HT-29 (cell line): ENCODE results near the gene KRT78. TPM values are rescaled to one million over a fixed set of nuclear protein-coding genes. Genes with fewer than 3 reads are reported as not detected.

Experiments used
- DNase-seq: peaks from one replicate; pipeline ENCODE4 v3.0.0-alpha.2; 2015; ENCODE audit warnings: low spot score
- total RNA-seq: library from RNA; depleted of rRNA; stranded (reverse); fragments of >200 nt; shearing (Covaris generic); gene quantifications from 2 replicates; pipeline ENCODE4 v1.2.3, GENCODE V29; 2014

The KRT78 gene
- total RNA-seq, 1 experiment from 2014 or later: not detected

- DNase-seq: no peak
Measured at GRCh38 chr12:52826611-52827498, 21.9 kb downstream of the KRT78 start.

DNA sequence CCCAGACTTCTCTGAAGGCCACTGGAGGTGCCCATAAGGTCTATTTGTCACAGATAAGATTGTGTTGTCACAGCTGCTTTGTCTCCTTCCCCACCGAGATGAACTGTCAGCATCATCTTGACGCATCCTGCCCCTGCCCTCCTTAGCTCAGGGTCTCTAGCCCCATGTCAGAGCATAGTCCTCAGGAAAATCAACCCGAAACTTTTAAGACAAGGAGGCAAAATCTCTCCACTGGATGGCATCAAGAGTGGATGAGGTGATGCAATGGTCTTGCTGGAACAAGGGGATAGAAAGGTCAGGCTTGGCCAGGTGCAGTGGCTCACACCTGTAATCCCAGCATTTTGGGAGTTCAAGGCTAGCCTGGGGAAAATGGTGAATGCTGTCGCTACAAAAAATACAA lies 22.8 kb downstream of the KRT78 start:
- DNase-seq: no peak

DNA sequence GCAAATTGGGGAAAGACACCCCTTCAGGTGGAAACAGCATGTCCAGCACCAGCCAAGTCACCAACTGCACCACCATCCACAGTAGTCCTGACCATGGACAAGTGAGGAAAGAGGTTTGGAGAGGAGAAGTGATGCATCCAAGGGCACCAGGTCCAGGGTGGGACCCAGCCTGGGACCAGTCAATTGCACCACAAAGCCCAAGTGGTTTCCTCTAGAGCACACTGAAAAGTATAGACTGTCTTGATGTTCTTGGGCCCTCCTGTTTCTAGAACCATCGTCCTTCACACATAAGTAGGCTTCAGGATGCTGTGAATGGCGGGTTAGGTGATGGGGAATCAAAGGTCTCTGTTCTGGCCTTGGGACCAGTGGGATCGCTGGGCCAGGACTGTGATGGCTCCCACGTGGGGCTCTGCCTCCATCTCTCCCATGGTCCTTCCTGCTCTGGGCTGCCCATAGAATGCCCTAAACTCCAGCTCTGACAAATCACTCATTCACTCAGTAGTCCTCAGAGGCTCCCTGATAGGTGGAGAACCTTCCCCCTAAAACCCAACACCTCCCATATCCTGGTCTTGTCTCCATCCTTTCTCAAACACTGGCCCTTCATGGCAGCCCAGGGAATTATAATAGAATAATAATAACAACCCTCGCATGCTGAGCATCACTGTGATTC lies 23.9 kb downstream of the KRT78 start:
- DNase-seq: no peak

GRCh38 chr12:52823761-52824450 lies 24.9 kb downstream of the KRT78 start:
- DNase-seq: no peak

GRCh38 chr12:52822771-52823510 lies 25.9 kb downstream of the KRT78 start:
- DNase-seq: no peak

DNA sequence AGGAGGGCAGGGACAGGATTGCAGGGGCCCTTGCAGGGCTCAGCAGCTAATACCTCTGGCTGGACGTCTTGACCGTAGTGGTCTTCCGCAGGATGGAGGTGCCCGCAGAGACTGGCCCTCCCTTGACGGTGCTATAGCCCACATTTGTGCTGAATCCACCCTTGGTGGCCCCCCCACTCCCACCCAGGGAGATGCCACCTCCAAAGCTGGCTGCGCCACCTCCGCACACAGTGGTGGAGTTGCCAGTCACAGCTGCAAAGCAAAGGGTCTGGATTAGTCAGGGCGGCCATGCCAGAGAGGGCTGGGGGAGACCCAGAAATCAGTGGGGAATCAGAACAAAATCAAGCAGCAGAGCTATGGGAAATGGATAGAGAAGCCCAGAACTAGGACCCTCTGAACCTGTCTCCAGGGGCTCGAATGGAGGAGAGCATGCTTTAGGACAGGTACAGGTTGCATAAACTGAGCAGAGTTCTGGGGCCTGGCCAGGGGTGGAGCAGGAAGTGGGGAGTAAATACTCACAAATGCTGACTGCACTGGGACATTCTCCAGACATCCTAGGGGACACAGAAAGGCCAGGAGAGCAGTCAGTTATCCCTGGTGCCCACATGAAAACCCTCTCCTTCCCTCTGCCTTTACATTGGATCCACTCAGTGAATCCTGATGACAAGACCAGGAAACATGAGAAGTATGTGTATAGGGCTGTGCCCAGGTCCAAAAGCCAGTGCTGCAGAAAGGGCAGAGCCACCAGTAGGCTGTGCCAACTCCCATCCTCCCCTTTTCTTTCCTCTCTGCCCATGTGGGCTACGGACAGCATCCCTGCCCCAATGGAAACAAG lies 26.8 kb downstream of the KRT78 start:
- peak; percentile 65 for DNase-seq

DNA sequence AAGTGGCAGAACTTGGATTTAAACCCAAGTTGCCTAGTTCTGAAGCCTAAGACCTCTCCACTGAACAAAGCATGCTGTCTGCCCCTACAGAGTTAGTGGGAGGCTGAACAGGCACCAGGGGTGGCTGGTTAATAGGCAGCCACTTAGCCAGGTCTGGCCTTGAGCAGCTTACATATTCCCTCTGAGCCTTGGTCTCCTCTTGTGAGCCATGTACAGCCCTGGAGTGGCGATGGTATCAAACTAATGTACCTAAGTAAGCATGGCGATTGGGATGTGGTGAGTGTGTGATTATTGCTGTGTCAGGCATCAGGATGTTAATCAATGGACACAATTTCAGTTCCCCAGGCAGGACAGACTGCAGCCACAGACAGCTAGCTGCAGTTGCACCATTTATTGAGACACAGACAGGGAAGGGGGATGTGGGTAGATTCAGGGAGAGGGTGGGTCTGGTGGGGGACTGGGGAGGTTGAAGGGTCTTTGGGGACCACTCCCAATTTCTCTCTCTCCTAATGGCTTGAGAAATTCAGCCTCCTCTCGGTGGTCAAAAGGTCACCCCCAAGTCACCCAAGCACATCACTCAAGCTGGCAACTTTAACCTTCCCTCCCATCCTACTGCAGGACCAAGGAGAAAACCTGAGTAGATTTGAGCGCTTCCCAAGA lies 27.6 kb downstream of the KRT78 start:
- no peak for DNase-seq

DNA sequence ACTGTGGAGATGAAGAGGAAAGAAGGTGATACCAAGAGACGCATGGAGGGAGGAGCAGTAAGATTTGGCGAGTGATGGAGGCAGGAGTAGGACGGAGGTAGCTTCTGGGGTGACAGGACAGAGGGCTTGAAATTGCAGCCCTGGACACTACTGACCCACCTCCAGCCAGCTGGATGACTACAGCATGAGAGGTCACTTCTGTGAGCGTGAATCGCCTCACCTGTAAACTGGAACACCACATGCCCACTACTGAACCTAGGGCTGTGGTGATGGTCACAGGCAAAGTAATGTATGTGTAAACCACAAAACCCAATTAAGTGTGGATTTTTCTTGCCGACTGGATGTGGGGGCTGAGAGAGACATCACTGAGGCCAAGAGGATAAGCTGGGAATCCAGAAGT lies 28.3 kb downstream of the KRT78 start:
- DNase-seq: no peak

DNA sequence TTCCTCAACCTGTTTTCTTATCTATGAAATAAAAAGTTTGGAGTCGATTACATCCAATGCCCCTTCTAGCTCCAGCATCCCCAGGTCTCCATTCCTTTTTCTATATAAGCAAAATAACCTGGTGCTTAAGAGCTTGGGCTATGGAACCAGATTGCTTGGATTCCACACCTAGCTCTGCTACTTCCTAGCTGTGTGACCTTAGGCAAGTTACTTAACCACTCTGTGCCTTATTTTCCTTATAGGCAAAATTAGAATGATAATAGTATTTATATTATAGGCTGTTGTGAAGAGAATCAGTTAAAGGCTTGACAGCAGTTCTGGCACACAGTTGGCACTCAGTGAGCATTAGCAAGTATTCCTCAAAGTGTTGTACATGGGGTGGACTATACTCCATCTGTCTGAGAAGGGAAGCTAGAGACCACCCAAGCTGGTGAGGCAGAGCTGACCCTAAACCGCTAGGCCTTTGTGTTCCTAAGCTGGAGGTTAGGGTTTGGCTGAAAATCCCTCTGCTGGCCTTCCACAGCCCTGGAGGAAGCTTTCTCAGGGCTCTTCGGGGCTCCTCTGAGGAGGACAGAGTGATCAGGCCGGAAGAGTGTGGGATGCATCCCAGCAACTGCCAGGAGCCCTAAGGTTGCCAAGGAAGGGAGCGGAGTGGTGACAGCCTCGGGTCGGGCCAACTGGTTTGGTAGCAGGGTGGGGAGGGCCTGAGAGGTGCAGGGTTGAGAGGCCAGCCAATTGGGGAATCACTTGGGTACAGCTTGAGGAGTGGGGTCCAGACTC lies 28.9 kb downstream of the KRT78 start:
- no peak for DNase-seq

DNA sequence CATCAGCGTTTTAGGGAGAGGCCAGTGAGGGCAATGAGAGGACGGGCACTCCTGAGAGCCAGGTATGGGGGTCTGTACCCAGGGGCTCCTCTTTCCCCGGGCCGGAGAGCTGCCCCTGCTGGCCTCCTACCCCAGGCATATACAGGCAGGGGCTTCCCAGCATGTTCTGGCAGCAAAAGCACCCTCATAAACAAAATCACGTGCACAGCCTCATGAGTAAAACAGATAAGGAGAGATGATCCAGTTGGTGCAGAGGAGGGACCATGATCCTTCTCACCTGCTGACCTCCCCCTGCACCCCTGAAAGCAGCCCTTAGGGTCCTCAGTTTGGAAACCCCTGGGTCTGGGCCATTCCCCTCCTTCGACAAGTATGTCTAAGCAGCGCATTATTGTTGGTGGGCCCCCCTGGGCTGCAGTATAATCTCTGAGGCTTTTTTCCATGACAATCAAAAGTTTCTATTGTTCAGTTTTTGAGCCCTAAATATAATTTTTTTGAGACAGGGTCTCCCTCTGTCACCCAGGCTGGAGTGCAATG lies 29.8 kb downstream of the KRT78 start:
- DNase-seq: no peak

GRCh38 chr12:52818388-52818787 lies 30.4 kb downstream of the KRT78 start:
- DNase-seq: no peak

- no peak for DNase-seq
Measured at GRCh38 chr12:52817699-52818238, 31.0 kb downstream of the KRT78 start.

GRCh38 chr12:52817003-52817698 lies 31.6 kb downstream of the KRT78 start:
- DNase-seq: no peak

DNA sequence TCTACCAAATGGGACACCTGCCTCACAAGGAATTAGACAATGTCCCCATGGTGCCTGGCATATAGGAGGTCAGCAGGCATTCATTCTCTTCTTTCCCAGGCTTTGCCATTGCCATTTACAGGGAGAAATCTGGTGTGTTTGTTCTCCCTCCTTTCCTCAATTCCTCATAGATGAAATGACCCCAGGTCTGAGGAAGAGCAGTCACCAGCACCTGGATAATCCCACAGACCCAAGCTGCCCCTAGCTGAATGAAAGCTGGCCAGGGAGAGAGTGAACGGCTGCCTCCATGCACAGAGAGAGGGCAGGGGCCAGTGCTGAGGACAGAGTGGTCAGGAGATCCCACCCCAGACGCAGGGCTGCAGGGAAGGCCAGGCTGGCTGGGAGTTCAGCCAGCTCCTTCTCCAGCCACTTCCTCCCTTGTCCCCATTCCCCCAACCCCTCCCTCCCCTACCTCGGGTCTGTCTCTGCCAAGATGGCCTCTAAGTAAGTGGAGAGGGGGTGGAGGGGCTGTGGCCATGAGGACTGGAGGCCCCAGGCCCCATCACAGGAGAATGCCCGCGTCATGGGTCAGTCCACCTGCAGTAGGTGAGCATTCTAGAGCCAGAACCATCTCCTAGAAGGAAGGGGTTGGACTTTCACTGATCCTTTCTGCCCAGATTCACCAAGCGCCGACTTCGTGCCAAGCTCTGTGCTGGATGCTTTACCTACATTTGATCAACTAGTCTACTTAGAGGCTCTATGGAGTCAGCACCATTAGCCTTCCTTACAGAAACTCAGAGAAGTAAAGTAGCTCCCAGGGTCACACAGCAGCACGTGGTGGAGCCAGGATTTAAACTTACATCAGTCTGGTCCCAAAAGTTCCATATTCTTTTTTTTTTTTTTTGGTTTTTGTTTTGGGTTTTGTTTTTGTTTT lies 32.9 kb downstream of the KRT78 start:
- no peak for DNase-seq

DNA sequence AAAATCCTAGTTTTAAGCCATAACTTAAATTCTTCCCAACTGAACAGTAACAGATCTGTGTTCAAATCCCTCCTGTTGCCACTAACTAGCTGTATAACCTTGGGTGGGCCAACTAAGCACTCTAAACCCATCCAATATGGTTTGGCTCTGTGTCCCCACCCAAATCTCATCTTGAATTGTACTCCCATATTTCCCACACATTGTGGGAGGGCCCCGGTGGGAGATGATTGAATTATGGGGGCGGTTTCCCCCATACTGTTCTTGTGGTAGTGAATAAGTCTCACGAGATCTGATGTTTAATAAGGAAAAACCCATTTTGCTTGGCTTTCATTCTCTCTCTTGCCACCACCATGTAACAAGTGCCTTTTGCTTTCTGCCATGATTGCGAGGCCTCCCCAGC lies 33.6 kb downstream of the KRT78 start:
- DNase-seq: no peak

- DNase-seq: no peak
Measured at GRCh38 chr12:52814710-52815155, 34.1 kb downstream of the KRT78 start.
